Activated CD8-positive, alpha-beta memory T cell treated with anti-CD3 and anti-CD28 coated beads, Interleukin-2, amount 50 U/mL, for 48 hours (primary cell): Measurements from ENCODE around the gene TMEM108.

Experiments used
- DNase-seq: peaks from one replicate; pipeline ENCODE4 v3.0.0-alpha.2; 2020

The TMEM108 gene

DNA sequence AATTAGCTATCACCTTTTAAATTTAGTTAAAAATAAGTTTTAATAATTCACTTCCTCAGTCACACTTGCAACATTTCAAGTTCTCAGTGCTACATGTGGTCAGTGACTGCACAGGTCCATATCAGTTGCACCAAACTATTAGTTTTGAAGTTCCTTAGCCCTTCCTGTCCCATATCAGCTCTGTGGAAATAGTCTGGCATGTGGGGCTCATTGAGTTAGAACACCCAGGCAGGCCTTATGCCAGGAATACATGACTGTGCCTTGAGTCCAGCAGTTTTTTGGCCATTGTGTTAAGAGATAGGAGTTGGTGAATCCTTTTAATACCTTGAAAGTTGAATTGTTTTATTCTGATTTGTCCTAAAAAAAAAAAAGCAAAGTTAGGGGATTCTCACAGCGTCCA is 207.9 kb downstream of the TMEM108 start:
- no peak for DNase-seq

- no peak for DNase-seq
Measured at GRCh38 chr3:133246773-133247172, 208.6 kb downstream of the TMEM108 start.

DNA sequence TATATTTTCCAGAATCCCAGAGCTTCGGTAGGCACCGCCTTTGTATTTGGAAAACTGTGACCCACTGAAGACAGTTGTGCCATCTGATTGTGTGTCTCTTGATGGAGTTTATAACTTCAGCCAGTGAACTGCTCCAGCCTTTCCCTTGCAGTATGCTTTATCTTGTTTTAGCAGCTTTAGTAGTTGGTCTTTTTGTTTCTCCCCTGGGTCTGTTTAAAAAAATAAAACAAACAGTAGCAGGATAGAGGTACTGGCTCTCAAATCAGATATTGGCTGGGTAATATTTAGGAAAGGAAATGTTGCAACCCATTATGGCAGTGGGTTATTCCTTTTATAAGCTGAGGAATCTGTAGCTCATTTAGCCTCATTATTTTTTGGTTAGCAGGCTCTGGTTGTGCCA is 210.2 kb downstream of the TMEM108 start:
- DNase-seq = no peak

- no peak for DNase-seq
Measured at GRCh38 chr3:133249490-133249889, 211.3 kb downstream of the TMEM108 start.

- DNase-seq = no peak
Measured at GRCh38 chr3:133254151-133254550, 216.0 kb downstream of the TMEM108 start.

DNA sequence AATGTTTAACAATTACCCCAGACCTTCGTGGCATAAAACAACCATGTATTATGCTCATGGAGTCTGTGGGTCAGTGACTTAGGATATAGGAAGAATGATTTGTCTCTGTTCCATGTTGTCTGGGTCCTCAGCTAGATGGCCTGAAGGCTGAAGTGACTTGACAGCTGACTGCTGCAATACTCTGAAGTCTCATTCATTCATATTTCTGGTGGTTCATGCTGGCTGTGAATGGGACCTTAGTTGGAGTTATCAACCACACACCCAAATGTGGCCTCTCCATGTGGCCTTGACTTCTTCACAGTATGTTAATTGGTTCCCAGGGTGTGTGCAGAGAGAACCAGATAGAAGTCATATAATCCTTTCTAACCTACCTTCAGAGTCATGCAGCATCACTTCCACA is 216.5 kb downstream of the TMEM108 start:
- DNase-seq = no peak

- no peak for DNase-seq
Measured at GRCh38 chr3:133256787-133257483, 218.7 kb downstream of the TMEM108 start.

DNA sequence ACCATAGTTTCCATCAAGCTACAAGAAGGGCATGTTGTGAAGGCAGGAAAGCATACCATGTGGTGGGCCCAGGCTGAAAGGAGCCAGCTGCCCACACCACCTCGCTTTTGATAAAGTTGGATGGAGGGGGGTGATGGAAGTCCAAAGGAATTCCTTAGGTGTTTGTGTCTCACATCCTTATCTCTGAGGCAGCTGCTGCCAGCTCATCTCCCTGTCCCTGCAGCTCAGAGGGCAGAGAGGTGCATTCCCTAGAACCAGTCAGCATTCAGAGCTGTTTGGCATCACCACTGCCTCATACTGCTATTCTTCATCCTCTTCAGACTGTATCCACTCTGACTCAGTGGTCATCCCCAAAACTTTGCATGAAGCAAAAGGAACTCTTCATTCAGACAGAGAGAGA is 220.2 kb downstream of the TMEM108 start:
- no peak for DNase-seq

DNA sequence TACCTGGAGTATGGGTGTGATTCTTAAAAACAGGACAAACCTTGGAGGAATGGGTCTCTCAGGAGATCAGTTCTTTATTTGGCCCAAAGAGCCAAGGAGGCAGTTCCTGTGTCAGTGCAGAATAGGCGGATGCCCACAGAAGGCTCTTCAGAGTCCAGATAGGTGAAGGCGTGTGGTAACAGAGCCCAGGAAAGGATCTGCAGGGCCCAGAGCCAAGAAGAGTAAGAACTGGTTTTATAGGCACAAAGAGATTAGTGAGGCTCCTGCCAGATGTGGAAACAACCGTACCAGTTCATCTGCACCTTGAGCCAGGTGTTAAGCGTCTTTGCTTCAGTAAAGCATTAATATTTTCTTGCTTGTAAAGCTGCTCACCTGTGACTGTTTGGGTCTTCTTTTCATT is 221.6 kb downstream of the TMEM108 start:
- no peak for DNase-seq

GRCh38 chr3:133262333-133262732 is 224.1 kb downstream of the TMEM108 start:
- no peak for DNase-seq

- DNase-seq = no peak
Measured at GRCh38 chr3:133264920-133265319, 226.7 kb downstream of the TMEM108 start.

- no peak for DNase-seq
Measured at GRCh38 chr3:133268726-133269134, 230.5 kb downstream of the TMEM108 start.

DNA sequence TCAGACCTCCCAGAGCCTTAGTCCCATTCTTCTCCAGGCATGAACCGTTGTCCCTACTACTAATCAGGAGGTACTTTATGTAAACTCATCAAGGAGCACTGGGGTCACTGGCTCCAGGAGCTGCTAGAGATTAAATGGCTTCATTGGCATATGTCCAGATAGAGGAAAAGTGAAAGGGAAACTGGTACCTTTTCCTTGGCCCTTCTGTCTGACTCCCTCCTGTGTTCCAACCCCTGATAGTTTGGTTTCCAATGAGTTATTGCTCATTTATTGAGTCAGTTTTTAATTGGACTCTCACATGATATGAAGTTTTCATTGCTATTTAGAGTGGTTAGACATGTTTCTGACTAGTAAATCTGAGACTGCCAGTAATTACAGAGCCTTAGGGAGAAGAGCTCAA is 231.2 kb downstream of the TMEM108 start:
- no peak for DNase-seq

GRCh38 chr3:133270631-133271030 is 232.4 kb downstream of the TMEM108 start:
- no peak for DNase-seq

DNA sequence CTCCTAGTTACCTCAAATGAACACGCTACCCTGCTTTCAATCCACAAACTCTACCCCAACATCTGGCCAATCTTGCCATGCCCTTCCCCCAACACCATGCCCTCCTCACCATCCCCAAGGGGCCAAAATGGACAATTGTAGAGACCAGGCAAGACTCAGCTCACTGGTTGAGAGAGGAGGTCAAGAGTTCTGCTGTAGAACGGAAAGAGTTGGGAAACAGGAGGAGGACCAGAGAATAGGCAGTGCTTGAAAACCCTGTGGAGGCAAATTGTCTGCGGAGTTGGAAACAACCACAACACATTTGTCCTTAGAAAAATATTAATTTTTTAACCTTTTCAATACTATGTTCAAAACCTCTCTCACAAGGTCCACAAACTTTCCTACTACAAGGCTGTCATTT is 232.9 kb downstream of the TMEM108 start:
- DNase-seq = no peak

DNA sequence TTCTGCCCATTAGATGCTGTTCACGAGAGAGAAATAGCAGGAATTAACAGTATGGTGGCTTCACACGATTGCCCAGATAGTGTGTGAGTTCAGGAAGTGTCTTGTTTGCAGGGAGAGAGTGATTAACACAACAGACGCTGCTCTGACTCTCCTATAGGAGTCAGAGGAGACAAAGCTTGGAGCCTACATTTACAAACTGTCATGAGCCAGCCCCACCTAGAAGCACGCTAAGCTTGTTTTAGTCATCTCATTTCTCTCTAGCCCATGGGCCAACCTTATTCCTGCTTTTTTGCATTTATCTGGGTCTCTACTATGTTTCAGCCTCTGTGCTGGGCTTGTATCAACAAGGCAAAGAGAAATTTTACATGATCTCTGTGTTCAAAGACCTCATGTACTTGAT is 233.3 kb downstream of the TMEM108 start:
- no peak for DNase-seq

DNA sequence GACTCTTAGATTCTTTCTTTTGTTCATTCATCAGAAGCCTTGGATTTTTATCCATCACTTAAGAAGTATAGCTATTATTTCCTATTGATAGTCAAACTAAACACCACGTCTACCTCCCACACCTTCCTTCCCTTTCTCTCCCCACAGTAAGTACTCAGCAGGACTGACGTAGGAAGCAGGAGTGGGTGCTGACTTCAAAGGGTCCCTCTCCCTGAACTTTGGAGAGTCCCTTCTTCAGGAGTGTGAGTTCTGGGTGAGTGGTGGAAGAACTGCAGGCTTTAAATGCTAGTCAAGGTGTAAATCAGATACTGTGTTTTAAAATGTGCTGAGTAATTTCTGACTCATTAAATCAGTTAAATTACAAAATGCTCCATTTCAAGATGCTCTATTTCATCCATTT is 235.2 kb downstream of the TMEM108 start:
- DNase-seq = no peak

DNA sequence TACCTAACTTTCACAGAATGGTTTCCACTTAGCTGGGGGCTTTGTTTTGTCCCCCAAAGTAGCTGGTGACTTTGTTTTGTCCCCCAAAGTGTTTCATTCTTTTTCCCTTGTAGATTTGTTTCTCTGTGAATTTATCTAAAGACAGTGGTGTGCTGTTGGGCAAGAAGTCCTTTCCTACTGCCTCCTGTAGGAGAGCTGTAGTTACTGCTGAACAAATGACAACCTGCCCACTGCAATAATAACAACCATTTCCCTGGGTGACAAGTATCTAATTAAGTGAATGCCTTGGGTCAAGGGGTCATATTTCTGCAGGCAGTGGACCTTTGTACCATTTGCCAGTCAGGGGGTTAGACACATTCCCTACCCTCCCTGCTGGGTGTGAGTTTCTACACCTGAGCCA is 236.3 kb downstream of the TMEM108 start:
- DNase-seq = no peak

DNA sequence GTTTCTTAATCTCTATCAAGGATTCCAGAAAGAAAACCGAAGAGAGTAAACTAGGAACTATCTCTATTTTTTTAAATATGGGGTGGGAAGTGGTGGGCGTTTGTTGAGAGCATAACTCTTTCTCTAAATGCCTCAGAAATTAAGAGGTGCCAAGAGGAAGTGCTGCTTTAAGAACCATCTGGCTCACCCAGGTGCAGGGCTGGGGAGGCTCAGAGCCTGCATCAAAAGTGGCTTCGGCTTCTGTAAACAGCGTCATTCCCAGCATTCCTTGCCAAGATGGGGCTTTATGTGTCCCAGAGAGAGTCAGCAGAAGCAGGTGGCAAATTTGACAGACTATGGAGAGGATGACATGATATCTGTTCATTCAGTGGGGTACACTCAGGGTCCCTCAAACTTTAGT is 238.4 kb downstream of the TMEM108 start:
- DNase-seq = no peak

DNA sequence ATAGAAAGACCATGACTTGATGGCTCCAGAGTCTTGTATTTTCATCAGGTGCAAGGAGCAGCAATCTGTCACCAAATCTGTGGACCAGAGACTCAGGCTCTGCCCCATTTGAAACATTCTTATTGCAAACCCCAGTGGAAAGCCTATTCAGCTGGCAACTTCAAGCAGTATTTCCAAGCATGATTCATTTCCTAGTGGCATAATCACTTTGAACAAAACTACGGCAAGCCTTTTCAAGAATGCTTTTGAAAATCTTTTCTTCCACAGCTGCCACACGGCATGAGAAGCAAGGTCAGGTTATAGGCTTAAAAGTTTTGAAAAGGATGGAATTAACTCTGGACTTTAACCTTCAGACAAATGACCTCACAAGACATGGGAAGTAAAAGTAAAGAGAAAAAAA is 239.6 kb downstream of the TMEM108 start:
- DNase-seq = no peak

GRCh38 chr3:133278260-133279043 is 240.3 kb downstream of the TMEM108 start:
- no peak for DNase-seq

DNA sequence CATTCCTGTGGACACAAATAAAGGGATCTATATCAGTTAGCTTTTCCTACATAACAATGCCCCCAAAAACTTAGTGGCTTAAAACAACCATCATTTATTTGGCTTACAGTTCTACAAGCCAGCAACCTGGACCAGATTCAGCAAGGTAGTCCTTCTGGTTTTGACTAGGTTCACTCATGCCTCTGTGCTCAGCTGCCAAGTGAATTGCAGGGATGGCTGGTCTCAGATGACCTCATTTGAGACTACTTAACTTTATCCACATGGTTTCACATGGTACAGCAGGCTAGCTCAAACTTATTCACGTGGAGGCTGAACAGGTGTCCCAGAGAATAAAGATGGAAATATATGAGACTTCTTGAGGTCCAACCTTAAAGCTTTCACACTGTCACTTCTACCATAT is 242.4 kb downstream of the TMEM108 start:
- no peak for DNase-seq

- DNase-seq = no peak
Measured at GRCh38 chr3:133282236-133282635, 244.0 kb downstream of the TMEM108 start.

DNA sequence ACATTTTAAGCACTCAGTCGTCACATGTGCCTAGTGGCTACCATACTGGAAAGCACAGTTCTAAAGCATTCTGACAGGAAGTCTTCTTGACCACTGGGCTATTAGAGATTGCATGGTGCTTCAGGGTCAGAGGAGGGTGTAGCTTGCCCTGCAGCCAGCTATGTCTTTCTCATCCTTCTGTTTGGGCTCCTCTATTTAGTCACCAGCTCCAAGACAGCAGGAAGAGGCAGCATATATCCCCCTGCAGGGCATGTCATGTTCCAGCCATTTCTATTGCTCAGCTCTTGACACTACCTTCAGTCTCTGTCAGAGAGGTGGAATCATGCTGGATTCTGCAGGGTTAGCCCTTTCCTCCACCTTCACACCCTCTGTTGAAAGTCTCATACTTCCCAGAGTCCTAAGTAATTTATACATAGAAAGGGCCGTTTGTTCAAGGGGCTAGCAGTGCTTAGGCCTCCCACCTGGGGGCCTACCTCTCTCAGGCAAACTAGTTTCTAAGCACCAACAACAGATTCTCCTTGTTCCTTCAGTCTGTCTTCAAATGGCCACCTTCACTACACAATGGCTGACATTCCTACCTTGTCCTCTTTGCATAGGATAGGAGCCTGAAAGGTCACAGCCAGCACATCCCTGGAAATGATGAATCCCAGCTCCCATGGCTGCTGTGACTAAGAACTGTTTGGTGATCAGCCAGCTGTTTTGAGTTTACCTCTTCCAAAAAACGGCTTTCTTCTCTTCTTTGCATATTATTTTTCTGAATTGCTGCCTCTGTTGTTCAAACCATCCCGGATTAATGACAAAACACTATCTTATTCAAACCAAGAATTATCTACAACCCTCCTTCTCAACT is 246.0 kb downstream of the TMEM108 start:
- no peak for DNase-seq
